HG03558 (cell line): ENCODE data around the gene ADIPOQ.
"Not testable (repeated sequence)": the region's sequence is repeated elsewhere in the genome, so short reads cannot be mapped to it uniquely, and the experiment has no call there.

Experiments
- ATAC-seq: cut with Tn5 transposase; IDR thresholded peaks from one replicate; pipeline ENCODE4 v1.9.1; 2021; ENCODE audit warnings: moderate number of reproducible peaks; ENCODE audit not compliant: unreplicated experiment; ENCODE audit errors: extremely low read depth

Gene ADIPOQ

DNA sequence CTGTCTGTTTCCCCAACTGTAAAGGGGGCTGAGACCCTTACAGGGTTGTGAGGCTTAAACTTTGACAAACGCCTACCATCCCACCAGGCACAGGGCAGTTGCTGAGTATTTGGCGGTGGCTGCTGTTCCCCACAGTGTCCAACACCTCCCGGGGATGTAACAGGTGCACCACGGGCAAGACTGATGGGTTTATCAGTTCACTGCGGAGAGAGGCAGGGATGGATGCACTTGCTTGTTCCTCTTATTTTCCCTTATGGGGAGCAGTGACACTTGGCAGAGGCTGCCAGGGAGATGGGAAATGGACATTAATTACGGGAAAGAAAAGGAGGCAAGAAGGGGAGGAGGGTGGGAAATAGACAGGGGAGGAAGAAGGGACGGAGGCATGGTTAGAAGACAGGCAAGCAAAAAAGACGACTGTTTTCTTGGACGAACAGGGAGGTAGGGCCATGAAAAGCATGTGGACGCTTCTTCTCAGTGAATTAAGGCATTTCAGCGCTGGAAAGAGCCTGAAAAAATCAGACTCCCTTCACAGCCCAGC, 16.6 kb upstream of the ADIPOQ start:
- ATAC-seq = no peak

DNA sequence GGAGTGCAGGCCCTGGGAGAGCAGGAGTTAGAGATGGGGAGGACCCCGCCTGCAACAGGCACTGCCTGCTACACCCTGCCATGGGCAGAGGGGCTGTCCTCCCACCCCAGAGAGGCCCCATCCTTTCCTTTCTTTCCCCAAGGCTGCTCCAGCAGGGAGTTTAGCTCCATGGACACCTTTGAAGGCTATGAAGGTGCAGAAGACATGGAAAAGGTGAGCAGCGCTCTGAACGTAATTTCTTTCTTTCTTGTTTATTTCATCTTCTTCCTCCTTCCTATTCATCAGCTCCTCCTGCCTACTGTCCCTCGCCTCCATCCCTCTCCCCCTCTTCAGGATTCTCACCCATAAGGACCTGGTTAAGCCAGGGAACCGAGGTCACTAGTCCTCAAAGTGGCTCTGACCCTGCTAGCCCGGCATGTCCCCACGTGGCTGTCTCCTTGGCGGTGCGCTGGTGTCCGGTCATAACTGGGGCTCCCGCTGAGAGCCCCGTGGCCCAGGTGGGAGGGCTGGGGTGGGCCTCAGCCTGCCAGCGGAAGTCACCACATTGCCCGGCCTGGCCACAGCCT, 16.0 kb upstream of the ADIPOQ start:
- no peak for ATAC-seq

DNA sequence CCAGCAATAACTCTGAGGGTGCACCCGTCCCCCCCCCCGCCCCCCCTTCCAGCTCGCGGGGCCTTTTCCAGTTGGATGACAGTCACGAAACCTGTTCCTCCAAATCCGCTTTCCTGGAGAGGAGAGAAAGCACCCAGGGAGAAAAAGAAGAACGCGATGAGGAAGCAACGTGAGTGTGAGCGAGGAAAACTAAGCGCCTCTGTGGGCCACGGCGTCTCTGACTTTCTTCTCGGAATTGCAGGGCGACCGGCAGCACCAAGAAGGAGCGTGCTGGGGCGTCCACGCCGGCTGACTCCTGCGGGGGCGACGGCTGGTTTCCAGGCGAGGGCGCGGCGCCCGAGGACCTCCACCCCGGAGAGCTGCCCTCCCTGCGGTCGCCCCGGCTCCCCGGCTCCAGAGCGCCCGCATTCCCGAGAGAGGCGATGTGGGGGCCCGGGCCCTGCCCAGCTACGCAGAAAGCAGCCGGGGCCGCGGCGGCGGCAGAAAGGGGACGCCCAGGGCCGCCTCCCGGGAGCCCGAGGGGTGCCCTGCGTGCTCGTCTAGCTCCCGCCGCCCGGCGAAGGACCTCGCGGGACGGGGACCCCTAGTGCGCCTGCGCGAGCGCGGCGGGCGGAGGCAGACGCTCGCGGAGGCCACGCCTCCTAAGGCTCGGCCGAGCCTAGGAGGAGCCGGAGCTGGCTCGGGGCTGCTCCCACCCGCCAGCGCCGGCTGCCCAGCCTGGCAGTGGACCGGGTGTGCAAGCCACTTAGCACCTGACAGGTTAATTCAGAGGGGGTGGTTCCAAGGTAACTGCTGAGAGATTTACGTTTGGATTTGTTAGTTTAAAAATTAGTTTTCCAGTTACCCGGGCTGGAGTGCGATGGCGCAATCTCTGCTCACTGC, 15.3 kb upstream of the ADIPOQ start:
- peak; percentile 71 for ATAC-seq

DNA sequence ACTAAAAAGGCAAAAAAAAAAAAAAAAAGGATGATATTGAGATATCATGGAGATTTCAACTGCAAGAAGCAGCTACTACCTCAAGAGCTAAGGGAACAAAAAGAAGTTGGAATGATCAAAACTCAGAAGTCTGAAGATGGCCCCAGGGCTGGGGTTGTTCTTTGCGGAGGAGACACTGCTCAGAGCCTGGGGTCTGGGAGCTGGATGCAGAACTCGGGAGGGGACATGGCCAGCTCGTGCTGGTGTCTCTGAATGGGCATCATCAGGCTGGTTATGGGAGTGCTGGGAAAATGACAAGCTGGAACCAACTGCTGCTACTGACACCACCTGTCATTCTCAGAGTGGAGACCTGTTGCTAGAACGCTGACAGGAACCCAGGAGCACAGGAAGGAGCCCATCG, 14.2 kb upstream of the ADIPOQ start:
- ATAC-seq = no peak

DNA sequence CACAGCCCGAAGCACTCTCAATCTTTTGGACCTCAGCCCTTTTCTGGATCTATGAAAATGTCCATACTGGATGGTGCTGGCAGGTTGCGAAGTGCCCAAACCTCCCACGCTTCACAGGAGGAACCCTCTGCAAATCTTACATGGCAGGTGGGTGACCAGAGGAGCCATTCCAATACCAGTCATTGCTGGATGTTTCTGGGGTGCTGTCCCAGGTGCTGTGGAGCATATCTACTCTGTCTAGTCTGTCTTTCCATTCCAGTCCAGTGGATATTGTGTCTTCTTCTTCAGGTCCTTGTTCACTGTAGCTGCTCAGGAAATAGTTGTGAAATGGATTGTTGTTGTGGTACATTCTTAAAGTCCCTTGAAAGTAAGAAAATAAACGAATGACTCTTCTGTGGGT, 10.7 kb upstream of the ADIPOQ start:
- no peak for ATAC-seq

DNA sequence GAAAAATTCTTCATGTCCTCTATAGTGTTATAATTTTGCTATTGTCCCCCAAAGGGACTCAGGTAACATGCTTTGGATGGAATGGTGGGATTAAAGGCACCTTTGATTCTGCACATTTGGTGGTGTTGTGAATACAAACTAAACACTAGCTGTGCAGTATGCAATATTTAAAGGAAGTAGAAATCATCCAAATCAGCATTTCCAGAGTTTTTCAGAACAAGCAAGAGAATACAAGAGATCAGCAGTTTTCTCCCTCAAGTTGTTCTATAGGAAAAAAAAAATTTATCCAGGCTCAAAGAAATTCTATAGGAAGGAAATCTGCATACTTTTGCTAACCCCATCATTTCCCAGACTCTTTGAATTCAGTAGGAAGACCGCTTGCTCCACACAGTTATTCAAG, 10.2 kb upstream of the ADIPOQ start:
- no peak for ATAC-seq

DNA sequence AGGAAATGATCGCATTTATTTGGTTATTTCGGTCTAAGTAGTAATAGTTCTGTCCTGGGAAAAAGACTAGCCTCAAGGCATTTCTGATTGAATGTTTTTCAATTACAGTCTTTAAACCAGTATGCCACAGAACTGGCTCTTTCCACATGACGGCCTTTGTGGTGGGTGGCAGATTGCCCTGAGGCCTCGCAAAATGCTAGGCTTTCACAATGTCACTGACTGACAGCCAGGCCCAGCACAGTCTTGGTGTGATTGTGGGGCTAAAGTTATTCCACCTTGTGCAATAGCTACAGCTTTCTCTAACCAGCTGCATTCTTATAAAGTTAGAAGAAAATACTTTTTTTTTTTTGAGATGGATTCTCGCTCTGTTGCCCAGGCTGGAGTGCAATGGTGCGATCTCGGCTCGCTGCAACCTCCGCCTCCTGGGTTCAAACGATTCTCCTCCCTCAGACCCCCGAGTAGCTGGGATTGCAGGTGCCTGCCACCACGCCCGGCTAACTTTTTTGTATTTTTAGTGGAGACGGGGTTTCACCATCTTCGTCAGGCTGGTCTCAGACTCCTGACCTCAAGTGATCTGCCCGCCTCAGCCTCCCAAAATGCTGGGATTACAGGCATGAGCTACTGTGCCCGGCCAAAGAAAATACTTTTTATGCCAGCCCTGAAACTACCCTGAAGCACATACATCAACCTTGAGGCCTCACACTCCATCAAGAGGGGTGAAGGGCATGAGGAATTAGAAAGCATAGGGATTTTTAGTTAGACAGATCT, 2.5 kb upstream of the ADIPOQ start:
- ATAC-seq = no peak

DNA sequence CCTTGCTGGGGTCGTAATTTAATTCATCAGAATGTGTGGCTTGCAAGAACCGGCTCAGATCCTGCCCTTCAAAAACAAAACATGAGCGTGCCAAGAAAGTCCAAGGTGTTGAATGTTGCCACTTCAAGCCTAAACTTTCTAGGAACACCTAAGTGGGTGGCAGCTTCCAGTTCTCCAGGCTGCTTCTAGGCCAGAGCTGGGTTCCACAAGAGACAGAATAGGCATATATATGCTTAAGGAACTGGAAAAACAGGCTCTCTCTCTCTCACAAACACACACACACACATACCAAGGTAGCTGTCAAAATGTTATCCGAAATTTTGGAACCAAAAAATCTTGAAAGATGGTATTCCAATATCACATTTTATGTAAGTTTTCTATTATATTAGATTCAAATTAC, 890 bp upstream of the ADIPOQ start:
- ATAC-seq = no peak

DNA sequence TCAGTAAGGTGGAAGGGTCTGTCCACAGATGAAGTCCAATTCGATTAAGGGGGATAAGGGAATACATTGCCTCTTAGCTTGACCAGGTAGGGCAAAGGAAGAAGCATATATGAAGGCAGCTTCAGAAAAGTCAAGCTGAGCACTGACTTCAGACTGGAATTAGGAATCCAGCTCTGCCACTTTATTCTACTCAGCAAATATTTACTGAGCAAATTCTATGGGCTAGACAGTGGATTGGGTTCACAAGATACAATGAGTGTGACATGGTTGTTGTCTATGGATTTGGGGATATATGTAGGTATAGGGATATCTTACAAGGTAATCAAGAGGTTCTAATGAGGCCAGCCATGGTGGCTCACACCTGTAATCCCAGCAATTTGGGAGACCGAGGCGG, 526 bp downstream of the ADIPOQ start:
- ATAC-seq = no peak

DNA sequence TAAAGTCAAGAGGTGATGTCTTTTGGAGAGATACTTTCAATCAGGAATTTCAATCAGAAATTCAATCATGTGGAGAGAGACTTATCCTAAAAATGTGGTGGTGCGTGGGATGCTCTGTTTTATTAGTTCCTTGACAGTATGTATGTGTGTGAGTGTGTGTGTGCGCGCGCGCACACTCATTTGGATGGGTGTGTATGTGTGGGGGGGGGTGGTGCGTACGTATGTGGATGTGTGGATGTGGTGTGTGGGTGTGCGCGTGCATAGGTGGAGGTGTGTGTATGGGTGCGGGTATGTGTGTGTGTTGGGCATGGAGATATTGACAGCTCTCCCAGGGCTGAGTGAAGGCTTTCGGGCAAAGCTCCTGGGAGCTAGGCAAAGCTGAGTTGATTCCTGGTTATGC, 2.4 kb downstream of the ADIPOQ start:
- ATAC-seq = no peak

DNA sequence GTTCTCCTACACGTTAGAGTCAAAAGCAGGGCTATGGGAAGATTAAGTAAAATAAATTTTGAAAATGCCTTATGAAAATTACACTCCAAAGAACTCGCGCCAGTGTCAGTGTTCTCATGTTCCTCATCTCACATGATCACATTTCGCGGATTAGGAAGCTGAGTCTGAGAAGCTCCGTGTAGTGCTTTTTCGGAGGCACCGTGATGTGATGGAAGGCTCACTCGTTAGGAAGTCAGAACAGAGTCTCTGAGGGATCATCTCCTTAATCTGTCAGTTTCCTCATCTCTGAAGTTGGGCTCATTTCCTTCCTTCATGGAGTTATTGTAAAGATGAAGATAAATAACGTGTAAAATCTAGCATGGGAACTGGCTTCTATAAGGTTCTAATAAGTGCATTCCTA, 3.2 kb downstream of the ADIPOQ start:
- no peak for ATAC-seq

DNA sequence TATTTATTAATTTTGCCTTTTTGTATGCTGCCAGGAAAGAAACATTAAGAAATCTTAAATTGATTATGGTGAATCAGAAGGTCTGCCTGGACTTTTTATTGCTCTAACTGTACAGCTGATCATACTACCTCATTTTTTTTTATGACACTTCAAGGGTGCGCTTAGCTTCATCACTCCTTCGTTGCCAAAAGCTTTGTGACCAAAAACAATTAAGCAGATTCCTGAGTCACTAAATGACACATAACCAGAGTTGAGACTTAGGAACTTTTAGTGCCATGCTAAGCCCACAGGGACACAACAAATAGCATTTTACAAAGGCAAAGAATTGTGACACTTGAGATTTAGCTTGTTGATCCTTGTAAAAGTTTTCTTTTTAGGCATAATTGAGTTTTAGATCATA, 4.9 kb downstream of the ADIPOQ start:
- no peak for ATAC-seq

DNA sequence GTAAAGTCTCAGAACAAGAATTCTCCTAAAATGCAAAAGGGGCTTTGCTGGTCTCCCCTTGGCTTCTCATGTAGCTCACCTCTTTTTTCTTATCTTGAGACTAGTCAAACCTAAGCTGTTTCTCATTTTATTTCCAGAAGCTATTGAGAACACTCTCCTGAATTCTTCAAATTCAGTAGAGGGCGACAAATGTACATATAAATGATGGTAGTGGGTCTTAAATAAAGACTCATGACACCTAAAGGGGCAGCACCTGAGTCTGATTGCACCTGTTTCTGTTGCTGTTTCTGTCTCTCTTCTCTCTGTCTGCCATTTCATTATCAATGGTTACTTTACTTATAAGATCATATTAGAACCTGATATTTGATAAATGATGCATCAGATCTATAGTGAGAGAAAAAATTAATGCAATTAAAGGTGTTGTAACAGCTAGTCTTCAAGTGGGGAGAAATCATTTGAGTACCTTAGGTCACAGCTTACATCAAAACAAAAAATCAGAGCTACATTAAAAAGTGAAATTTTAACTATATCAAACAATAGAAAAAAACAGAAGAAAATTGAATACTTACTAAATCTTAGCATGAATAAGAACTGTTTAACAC, 7.0 kb downstream of the ADIPOQ start:
- ATAC-seq = no peak

DNA sequence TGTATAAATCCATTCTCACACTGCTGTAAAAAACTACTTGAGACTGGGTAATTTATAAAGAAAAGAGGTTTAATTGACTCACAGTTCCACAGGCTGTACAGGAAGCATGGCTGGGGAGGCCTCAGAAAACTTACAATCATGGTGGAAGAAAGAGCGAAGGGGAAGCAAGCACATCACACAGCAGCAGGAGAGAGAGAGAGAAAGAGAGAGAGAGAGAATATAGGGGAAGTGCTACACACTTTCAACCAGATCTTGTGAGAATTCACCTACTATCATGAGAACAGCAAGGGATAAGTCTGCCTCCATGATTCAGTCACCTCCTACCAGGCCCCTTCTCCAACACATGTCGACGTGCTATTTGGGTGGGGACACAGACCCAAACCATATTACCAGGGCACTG, 9.3 kb downstream of the ADIPOQ start:
- not testable (repeated sequence) for ATAC-seq

DNA sequence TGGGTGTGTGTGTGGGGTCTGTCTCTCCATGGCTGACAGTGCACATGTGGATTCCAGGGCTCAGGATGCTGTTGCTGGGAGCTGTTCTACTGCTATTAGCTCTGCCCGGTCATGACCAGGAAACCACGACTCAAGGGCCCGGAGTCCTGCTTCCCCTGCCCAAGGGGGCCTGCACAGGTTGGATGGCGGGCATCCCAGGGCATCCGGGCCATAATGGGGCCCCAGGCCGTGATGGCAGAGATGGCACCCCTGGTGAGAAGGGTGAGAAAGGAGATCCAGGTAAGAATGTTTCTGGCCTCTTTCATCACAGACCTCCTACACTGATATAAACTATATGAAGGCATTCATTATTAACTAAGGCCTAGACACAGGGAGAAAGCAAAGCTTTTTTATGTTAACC, 10.5 kb downstream of the ADIPOQ start:
- no peak for ATAC-seq

DNA sequence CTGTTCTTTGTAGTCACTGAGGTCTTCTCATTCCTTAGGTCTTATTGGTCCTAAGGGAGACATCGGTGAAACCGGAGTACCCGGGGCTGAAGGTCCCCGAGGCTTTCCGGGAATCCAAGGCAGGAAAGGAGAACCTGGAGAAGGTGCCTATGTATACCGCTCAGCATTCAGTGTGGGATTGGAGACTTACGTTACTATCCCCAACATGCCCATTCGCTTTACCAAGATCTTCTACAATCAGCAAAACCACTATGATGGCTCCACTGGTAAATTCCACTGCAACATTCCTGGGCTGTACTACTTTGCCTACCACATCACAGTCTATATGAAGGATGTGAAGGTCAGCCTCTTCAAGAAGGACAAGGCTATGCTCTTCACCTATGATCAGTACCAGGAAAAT, 11.6 kb downstream of the ADIPOQ start:
- no peak for ATAC-seq

DNA sequence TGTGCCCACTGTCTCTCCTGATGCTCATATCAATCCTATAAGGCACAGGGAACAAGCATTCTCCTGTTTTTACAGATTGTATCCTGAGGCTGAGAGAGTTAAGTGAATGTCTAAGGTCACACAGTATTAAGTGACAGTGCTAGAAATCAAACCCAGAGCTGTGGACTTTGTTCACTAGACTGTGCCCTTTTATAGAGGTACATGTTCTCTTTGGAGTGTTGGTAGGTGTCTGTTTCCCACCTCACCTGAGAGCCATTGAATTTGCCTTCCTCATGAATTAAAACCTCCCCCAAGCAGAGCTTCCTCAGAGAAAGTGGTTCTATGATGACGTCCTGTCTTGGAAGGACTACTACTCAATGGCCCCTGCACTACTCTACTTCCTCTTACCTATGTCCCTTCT, 12.4 kb downstream of the ADIPOQ start:
- ATAC-seq = no peak

DNA sequence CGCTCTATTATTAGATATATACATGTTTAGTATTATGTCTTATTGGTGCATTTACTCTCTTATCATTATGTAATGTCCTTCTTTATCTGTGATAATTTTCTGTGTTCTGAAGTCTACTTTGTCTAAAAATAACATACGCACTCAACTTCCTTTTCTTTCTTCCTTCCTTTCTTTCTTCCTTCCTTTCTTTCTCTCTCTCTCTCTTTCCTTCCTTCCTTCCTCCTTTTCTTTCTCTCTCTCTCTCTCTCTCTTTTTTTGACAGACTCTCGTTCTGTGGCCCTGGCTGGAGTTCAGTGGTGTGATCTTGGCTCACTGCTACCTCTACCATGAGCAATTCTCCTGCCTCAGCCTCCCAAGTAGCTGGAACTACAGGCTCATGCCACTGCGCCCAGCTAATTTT, 15.2 kb downstream of the ADIPOQ start:
- no peak for ATAC-seq

DNA sequence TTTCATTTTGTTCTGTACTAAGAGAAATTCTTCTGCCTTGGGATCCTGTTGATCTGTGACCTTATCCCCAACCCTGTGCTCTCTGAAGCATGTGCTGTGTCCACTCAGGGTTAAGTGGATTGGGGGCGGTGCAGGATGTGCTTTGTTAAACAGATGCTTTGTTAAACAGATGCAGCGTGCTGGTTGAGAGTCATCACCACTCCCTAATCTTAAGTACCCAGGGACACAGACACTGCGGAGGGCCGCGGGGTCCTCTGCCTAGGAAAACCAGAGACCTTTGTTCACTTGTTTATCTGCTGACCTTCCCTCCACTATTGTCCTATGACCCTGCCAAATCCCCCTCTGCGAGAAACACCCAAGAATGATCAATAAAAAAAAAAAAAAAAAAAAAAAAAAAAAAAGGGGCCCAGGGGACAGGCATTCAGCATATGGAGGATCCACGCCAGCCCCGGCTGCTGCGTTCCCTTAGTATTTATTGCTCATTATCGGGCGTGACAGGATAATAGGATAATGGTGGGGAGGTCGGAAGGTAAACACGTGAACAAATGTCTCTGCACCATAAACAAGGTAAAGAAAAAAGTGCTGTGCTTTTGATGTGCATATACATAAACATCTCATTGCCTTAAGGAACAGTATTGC, 22.8 kb downstream of the ADIPOQ start:
- not testable (repeated sequence) for ATAC-seq

DNA sequence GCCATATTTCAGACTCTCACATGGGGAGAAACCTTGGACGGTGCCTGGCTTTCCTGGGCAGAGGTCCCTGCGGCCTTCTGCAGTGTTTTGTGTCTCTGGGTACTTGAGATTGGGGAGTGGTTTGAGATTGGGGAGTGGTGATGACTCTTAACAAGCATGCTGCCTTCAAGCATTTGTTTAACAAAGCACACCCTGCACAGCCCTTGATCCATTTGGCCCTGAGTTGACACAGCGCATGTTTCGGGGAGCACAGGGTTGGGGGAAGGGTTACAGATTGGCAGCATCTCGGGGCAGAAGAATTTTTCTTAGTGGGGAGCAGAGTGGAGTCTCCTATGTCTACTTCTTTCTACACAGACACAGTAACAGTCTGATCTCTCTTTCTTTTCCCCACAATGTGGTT, 23.6 kb downstream of the ADIPOQ start:
- ATAC-seq = not testable (repeated sequence)
